Renal pelvis (tissue), 4 donors: ENCODE measurements around the gene NFU1. TPM values are rescaled to one million over a fixed set of nuclear protein-coding genes. Genes with fewer than 3 reads are reported as not detected.
A peak's percentile ranks its signal among the peaks of the same experiment; 100 is the strongest.
"Not testable (repeated sequence)": the region's sequence is repeated elsewhere in the genome, so short reads cannot be mapped to it uniquely, and the experiment has no call there.

Experiments
- DNase-seq: peaks from one replicate; pipeline ENCODE4 v3.0.0-alpha.2; 2013
- polyA plus RNA-seq, 3 donors: library from polyadenylated mRNA; unstranded; fragments of 120-200 nt; gene quantifications; one replicate each; pipeline ENCODE4 v1.2.1, GENCODE V29; 2013; ENCODE audit not compliant: insufficient read length in 3 of 3

Gene NFU1
- polyA plus RNA-seq, 3 donors, result 54.7 to 60.5 (median 58.8) TPM

- no peak for DNase-seq
Measured at GRCh38 chr2:69456154-69456553, 18.9 kb upstream of the NFU1 start.

- DNase-seq, result no peak
Measured at GRCh38 chr2:69454976-69455375, 17.7 kb upstream of the NFU1 start.

GRCh38 chr2:69453475-69454129 lies 16.4 kb upstream of the NFU1 start:
- no peak for DNase-seq

GRCh38 chr2:69452687-69453086 lies 15.5 kb upstream of the NFU1 start:
- DNase-seq, result no peak

GRCh38 chr2:69450735-69451416 lies 13.6 kb upstream of the NFU1 start:
- no peak for DNase-seq

- no peak for DNase-seq
Measured at GRCh38 chr2:69449906-69450305, 12.7 kb upstream of the NFU1 start.

GRCh38 chr2:69443673-69444072 lies 6.4 kb upstream of the NFU1 start:
- DNase-seq, result not testable (repeated sequence)

GRCh38 chr2:69439499-69439898 lies 2.3 kb upstream of the NFU1 start:
- not testable (repeated sequence) for DNase-seq

GRCh38 chr2:69438580-69438979 lies 1.3 kb upstream of the NFU1 start:
- no peak for DNase-seq

- no peak for DNase-seq
Measured at GRCh38 chr2:69437751-69438154, 518 bp upstream of the NFU1 start.

- DNase-seq, result peak; percentile 38
Measured at GRCh38 chr2:69436596-69436937, 668 bp downstream of the NFU1 start.

GRCh38 chr2:69434753-69435152 lies 2.5 kb downstream of the NFU1 start:
- no peak for DNase-seq

GRCh38 chr2:69429491-69430183 lies 7.6 kb downstream of the NFU1 start:
- DNase-seq, result no peak

GRCh38 chr2:69428981-69429380 lies 8.3 kb downstream of the NFU1 start:
- no peak for DNase-seq

- DNase-seq, result no peak
Measured at GRCh38 chr2:69424419-69424818, 12.8 kb downstream of the NFU1 start.

GRCh38 chr2:69422198-69422597 lies 15.0 kb downstream of the NFU1 start:
- DNase-seq, result no peak

GRCh38 chr2:69419111-69419510 lies 18.1 kb downstream of the NFU1 start:
- DNase-seq, result not testable (repeated sequence)

GRCh38 chr2:69416147-69416546 lies 21.1 kb downstream of the NFU1 start:
- DNase-seq, result no peak

GRCh38 chr2:69411120-69411519 lies 26.1 kb downstream of the NFU1 start:
- no peak for DNase-seq

- no peak for DNase-seq
Measured at GRCh38 chr2:69405306-69405705, 31.9 kb downstream of the NFU1 start.

- no peak for DNase-seq
Measured at GRCh38 chr2:69400121-69400520, 37.1 kb downstream of the NFU1 start.

- no peak for DNase-seq
Measured at GRCh38 chr2:69397234-69397633, 40.0 kb downstream of the NFU1 start.

- no peak for DNase-seq
Measured at GRCh38 chr2:69395866-69396265, 41.4 kb downstream of the NFU1 start.
